Hippocampal formation (tissue), 2 donors: ENCODE results near the gene ARHGAP24.
"Not testable (repeated sequence)": the region's sequence is repeated elsewhere in the genome, so short reads cannot be mapped to it uniquely, and the experiment has no call there.

Experiments used
- DNase-seq, 2 donors: peaks; one replicate each; lab custom pipeline; 2025; lab: John Stamatoyannopoulos, UW

The ARHGAP24 gene

DNA sequence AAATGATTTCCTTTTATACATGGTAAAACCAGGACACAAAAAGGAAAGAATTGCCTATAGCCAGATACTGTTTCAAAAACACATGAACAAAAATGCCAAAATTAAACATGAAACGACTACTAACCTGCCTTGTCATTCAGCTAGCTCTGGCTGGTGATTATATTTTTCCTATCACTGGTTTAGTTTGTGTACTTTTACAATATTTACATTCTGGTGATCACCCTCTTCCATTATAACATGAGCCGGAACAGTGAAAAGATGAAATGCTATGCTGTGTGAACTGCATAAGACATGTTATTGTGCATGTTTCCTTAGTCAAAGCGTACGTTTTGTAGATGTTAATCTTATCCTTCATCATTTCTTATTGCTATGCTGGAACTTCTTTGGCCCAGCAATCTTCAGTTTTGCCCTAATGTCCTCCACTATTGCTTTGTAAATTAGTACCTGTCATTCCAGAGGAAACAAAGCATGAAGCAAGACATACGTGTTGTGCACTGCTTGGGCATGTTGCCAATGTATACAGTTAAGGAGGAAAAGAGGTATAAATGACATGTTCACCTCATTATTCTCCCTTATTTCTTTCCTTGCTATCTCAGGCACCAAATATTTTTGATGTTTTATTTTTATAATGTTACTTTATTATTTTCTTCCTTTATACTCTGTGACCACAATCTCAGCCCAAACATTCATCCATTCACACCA, 386.3 kb downstream of the ARHGAP24 start:
- DNase-seq: no peak

DNA sequence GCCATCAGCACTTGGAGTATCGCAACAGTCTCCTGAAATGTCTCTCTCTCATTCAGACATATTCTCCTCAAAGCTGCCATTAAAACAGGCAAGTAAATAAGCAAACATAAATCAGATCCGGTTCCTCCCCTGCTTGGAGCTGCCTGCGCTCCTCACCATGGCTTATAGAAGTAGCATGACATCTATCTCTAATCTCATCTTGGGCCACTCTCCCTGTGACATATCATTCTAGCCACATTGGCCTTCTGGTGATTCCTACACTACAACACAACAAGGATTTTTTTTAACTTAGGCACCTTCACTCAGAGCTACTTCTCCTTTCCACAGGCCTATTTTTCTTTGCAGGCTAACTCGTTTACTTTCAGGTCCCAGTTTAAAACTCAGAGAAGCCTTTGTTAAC, 387.9 kb downstream of the ARHGAP24 start:
- DNase-seq: no peak

DNA sequence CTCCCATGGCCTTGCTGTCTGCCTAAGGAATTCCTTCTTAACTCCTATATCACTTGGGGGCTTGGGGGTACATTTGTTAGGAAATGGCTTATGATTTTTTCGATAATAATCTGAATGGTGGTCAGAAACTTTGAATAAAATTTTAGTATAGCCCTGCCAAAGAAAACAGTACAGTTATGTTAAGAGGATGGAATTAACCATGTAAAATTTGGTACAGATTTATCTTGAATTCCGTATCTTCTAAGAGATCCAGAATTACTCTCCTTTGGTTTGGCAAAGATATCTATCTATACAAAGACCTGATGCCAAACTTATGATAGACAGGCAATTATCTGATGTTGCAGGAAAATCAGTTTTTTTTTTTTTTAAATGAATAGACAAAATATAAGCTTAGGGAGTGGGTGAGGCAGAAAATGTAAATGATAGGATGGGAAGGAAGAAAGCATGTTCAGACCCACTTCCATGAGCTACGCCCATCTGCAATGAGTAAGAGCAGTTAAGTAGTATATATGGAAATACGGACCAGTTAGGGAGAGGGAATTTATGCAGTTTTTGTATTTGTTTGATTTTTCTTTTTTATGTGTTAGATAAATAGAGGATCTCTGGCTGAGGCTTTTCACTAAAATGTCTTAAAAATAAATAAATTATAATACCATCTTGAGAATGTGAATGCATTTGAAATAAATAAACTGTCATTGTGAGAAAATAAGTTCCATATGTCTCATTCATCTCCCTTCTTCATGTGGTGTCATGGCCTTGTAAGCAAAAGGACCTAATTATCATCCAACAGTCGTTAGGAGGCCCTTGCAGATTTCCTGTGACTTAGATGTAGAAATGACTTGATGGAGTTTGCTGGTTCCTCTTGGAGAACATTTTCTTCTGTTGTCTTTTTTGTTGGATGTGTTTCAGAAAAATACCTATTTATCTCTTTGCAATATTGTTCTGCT, 389.6 kb downstream of the ARHGAP24 start:
- DNase-seq: no peak

DNA sequence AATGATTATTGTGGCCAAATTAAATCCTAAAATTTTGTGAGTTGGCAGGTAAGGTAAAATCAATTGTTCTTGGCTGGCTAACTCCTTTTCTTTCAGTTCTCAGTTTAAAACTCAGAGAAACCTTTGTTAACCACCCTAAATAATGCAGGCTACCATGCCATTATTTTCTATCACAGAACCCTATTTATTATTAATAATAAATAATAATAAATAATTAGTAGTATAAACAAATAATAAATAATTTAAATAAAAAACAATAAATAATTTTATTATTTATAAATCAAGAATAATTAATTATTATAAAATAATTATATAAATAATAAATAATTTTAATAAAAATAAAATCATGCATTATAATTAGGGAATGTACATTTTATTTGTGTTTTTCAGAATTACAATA, 390.3 kb downstream of the ARHGAP24 start:
- no peak for DNase-seq

DNA sequence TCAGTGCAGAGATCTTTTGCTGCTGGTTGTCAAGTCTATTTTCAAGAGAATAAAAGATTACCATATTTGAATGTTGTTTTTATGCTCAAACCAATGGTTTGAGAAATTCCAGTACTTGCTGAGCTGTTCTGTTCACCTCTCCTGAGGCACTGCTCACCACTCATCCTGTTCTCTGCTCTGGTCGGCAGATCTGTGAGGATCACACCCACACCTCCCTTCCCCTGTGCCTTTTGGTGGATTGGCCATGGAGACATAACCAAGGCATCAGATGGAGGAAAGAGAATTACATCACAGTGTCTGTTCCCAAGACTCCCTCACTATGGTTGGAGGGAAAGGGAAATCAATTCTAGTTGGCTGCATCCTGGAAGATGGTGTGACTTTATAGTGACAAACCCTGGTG, 391.6 kb downstream of the ARHGAP24 start:
- DNase-seq: no peak

DNA sequence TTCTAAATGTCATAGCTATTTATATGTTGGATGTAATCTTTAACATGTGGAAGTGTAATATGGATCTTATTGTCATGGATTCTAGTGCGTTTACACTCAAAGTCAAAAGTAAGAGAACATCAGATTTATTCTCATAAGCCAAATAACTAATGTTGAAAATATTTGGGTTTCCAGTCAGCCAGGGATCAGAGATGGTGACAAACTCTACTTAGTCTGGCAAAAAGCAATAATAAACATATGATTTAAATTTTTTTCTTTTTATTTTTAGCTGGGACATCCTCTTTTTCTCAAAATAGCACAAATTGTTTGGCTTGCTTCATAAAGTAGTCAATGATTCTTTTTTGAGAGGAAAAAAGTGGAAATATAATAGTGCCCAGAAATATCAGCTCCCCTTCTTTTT, 392.3 kb downstream of the ARHGAP24 start:
- DNase-seq: no peak

DNA sequence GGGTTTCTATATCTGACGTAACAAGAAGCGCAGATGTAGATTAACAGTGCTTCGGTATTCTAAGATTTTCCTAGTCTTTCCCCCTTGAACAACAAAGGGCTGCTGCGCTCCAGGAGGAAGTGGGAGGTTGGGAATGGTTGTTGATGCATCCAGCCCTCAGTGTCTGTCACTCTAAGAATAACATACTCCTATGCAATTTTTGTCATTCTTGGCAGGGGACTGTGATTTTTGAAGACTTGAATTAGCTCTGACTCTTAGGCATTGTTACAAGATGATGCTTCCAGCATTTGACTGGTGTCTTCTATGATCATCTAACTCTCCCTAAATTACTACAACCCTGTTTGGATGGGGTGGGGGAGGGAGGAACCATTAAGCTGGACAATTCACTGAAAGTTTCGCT, 394.2 kb downstream of the ARHGAP24 start:
- DNase-seq: no peak

DNA sequence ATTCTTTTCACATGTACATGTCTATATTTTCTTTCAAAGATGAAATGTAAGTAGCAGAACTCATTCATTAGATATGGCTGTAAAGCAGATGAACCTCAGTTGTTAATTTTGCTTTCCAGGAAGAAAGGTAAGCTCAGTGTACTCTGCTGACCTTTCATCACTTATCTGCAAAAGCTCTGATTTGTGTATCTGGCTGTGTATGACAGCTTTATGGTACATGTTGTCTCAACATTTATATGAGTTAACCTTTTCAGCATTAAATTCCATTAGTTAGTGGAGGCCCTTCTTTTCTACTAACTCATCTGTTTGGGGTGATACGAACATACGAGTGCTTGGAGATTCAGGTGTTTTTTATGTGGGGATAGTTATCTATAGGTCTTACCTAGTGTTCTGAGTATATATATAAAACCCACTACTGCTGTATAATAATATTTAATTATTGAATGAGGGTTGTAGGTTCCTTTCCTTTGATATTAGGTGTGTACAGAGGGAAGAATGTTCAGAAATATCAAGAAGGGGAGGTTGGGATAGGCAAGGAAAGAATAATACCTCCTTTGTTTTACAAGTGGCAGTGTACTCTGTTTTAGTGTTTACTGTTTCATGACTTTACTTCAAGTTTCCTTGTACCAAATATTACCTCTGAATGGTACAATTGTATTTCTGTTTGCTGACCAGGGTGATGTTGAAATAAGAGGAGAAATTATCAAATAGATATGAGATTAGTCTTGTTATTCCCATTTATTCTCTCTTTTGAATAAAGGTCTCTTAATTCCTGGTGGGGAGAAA, 395.5 kb downstream of the ARHGAP24 start:
- no peak for DNase-seq

DNA sequence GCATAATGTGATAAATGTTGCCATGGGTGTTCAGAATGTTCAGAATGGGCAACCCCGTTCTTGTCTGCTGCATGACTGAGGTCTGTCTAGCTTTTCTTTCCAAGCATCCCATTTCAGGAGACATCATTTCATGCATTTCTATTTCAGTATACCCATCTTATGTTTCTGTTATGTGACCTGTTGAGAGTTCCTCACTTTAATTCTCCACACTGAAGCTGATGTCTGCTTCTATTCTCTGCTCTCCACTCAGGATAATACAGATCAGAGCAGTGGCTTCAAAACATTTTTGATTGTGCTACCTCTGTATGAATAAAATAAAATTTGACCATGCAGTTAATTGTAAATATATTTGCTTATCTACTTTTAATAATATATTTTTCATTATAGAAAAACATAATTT, 398.6 kb downstream of the ARHGAP24 start:
- DNase-seq: no peak

DNA sequence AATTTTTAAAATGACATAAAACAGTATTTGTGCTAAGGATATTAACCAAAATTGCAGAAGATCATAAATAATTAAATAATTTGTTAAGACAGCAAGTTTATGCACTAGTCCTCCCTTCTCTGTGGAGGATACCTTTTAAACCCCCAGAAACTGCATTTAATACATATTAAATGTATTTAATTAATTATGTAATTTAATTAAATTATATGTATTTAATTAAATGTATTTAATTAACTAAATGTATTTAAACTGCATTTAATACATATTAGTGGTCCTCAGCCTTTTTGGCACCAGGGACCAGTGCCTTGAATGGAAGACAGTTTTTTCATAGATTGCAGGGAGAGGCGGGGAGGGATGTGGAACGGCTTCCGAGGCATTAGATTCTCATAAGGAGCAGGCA, 404.6 kb downstream of the ARHGAP24 start:
- no peak for DNase-seq

DNA sequence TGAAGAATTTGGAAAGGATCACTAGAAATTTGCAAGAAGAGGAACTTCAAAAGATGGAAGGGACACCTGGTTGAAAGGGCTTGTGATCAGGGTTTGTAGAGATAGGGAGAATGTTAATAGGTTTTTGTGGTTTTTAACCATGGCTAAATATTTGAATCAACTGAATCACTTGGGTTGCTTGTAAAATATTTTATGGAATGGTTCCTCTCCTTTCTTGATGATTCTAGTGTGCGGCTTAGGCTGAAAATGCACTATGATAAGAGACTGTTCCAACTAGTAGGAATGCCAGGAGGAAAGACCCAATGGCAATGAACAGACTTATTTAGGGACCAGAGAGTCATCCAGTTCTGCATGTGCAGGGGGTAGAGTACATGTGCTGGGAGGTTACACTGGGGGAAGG, 408.2 kb downstream of the ARHGAP24 start:
- no peak for DNase-seq

DNA sequence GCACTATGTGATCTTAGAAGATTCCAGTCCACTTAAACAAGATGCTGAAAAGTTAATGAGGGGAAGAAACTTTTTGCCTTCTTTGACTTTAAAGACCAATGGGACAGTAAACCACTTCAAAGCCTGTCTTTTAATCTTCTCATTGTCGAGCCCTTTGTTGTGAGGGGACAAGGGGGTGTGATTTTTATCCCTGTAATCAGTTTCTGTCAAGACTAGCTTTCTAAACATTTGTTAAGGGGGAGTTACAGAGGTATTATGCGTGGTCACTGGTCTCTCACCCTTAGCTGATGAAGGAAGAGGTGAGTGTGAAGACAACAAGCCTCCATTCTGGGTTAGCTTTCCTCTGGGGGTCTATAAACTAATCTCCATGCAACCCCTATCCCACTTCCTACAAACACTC, 409.3 kb downstream of the ARHGAP24 start:
- no peak for DNase-seq

DNA sequence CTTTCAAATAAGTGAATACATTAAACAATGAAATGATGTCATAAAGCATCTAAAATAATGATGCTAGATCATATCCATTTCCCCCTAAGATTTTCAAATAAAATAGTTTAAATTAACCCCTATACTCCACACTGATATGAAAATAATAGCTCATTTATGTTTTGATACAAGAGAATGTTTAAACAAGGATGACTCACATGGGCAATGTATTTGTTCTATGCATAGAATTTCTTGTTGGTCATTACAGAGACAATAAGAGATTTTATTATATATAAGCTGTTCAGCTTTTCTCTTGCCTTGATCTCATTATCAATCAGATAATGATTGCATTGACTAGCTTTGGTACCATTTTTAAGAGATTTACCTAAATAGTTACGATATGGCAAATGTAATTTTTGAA, 411.7 kb downstream of the ARHGAP24 start:
- no peak for DNase-seq

DNA sequence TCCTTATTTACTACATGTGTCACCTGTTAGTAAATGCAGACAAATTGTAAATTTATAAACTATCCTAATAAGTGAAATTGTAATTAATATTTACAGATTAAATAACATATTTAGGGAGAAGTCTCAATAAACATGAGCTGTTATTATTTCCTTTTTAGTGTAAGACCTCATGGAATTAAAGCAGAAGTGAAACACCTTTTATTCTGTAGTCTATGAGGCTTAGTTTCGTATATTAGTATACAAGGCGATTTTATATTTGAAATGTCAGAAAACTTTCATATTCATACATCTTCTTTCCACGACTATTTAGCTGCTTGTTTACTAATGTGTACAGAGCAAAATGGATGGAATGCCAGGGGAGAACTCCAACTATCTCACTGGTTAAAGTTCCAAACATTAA, 414.4 kb downstream of the ARHGAP24 start:
- DNase-seq: no peak

DNA sequence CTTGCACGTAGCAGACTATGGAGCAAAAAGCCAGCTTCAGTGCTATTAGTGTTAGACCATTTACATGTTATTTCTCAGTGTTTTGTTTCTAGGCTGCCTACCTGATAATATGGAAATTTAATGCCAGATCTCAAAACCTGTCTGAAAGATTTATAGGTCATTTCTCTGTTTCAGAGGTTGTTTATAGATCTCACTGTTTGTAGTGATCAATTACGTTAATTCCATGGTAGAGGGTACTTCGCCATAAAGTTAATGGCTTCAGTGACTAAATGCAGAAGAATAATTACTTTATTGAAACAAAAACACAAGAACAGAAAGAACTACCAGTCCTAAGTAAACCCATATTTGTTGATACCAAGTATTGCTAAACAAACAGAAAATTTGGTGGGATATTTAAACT, 420.8 kb downstream of the ARHGAP24 start:
- DNase-seq: no peak

DNA sequence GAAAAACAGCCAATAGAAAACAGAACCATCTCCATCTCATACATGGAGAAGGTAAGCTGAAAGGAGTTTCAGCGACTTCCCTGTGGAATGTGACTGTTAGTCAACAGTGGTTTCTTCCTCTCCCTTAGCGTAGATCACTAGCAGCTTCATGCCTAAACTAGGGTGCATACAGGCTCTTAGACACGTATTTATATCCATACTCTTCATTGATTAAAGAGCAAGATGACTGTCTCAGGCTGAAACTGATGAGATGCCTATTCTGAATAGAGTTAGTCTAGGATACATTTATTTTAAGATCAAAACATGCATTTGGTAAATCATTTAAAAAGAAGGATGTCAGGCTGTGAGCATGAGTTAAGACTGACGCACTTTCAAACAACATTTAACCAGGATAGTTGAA, 423.3 kb downstream of the ARHGAP24 start:
- no peak for DNase-seq

DNA sequence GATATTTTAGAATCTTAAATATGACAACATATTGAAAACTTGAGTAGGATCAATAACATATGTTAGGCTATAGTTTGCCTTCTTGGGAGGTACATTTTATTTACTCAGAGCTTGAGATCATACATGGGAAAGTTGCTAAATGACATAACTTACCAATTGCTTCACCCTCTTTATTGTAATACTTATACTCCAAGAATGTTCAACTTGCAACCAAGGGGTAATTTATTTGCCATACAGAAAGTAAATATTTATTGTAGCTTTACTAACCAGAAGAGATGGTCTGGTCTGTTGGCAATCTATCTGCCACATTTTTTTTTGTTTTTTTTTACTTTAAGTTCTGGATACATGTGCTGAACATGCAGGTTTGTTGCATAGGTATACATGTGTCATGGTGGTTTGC, 426.6 kb downstream of the ARHGAP24 start:
- no peak for DNase-seq

DNA sequence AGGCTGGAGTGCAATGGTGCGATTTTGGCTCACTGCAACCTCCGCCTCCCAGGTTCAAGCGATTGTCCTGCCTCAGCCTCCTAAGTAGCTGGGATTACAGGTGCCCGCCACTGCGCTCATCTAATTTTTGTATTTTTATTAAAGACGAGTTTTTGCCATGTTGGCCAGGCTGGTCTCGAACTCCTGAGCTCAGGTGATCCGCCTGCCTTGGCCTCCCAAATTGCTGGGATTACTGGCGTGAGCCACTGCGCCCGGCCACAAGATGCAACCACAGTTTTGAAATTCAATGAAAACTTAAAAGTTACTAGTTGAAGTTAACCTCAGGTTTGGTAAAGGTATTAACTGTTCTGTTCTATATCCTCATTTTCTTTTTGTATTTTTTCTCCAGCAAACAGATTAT, 427.7 kb downstream of the ARHGAP24 start:
- DNase-seq: not testable (repeated sequence)

DNA sequence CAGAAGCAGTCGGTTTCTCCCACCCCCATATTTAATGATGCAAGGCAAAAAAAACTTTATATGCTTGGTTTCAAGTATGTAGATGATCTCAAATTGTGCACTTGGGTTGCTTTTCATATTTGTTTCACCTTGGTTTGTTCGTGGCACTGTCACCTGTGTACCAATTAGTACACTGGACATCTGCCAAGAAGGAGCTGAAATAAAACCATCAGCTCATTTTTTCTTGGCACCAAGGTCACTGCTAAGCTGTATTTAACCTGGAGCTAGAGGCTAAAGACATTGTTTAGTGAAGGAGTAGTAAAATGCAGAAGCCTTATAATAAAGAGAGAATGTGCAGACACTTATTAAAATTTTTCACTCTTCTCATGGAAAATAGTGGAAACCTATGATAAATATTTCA, 430.8 kb downstream of the ARHGAP24 start:
- DNase-seq: no peak

DNA sequence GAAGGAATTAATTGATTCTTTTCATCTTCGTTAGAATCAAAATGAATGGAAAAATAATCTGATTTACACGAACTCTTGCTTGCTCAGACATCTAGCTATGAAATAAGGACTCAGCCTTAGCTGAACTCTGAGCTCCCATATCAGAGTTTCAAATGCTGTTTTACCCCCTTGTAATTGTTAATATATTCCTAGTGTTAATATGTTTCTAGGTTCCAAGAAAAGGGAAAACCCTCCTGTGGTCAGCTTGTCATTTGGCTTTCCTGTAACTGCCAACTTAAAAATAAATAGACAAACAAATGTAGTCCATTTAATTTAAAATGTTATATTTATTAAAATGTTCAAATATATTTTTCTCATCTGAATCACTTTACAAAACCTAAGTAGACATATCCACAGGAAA, 432.1 kb downstream of the ARHGAP24 start:
- DNase-seq: no peak

DNA sequence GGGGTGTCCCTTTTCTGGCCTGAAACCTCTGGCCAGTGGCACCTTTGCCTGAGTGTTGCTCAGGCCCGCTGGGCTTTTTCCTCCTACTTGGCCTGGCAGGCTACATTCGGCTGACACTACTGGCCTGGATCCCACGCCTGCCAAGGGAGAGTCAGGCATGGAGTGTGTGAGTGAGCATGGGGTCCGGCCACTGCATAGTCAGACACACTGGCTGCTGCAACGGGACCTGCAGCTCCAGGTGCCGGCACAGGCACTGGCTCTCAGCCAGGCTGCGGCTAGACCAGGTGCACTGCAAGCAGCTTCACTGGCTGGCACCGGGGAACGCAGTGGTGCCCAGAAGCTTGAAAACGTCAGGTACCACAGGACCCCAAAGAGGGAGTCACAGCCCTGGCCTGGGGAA, 434.9 kb downstream of the ARHGAP24 start:
- DNase-seq: no peak

DNA sequence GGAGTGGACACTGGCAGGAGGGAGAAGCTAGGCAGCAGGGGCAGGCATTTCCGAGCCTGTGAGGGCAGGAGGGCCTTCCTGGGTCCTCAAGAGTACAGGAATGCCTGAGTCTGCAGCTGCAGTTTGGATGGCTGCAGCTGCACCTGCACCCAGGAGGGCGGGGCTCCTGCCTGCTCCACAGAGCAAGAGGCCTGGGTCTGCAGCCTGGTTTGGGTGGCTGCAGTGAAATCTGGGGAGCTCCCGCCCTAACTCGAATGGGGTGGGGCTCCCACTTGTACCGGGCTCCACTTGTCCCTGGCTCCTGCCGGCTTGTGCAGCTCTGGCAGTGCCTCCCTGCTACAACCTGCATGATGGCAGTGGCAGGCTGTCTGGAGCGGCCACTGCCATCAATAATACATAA, 436.0 kb downstream of the ARHGAP24 start:
- no peak for DNase-seq
